T47D (cell line): ENCODE results near the gene PPFIBP2.

ENCODE experiments used
- DNase-seq, 2 experiments: peaks; one replicate each; pipeline versions ENCODE4 v3.0.0 to v3.0.0-alpha.2; 2011 to 2012; ENCODE audit warnings: low read depth in 1 of 2, low spot score in 1 of 2
- JUND ChIP-seq: IDR thresholded peaks from 2 replicates; pipeline ENCODE4 v1.6.1; 2012; ENCODE audit warnings: low read depth
- in situ Hi-C: cut with HindIII; loops from 2 replicates; pipeline ENCODE4 v1.10.0; 2016; ENCODE audit warnings: low sequenced_read_pairs, low pct_unique_long_range_greater_than_20kb

The PPFIBP2 gene

DNA sequence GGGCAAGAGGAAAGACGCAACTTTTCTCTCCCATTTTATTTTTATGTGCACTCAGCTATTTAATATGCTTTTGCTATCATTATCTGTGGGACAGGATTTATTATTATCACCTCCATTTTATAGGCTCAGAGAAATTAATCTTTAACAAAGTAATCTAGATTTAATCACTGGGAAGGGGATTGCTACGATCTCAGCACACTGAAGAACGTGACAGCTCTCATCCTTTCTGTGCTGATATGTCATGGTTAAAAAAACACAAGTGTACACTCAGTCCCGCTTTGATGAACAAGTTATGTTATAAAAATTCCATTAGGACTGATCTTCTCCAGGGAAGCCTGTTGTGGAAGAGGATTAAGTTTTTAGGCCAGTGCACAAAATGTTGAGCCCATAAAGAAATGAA lies 121.9 kb downstream of the PPFIBP2 start:
- no peak for TF ChIP-seq JUND
- no peak for DNase-seq
- in situ Hi-C loops, result no loop called here

DNA sequence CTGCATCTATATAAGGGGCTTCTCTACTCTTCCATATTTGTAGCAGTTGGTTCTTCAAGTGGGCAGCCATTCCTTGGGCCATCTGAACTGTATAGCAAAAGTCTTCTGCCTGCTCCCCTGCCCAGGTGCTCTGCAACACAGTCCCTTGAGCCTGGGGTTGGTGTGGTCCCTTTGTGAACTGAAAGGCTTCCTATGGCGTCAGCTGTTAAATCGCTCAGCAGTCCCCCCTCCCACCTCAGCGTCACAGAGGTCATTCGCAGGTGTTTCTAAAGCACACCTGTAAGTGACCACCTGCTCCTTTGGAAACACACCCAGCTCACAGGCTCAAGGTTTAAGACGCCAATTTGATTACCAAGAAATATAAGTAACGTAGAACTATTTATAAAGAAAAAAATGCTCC lies 122.6 kb downstream of the PPFIBP2 start:
- in situ Hi-C loops, result no loop called here
- no peak for DNase-seq

GRCh38 chr11:7637447-7638157 lies 123.8 kb downstream of the PPFIBP2 start:
- in situ Hi-C loops, result no loop called here
- TF ChIP-seq JUND, result no peak
- no peak for DNase-seq

More for the DNA sequence above, 122.6 kb downstream of the PPFIBP2 start:
- no peak for TF ChIP-seq JUND

- TF ChIP-seq JUND, result no peak
These were observed 125.2 kb downstream of the PPFIBP2 start for GRCh38 chr11:7638710-7639642.

DNA sequence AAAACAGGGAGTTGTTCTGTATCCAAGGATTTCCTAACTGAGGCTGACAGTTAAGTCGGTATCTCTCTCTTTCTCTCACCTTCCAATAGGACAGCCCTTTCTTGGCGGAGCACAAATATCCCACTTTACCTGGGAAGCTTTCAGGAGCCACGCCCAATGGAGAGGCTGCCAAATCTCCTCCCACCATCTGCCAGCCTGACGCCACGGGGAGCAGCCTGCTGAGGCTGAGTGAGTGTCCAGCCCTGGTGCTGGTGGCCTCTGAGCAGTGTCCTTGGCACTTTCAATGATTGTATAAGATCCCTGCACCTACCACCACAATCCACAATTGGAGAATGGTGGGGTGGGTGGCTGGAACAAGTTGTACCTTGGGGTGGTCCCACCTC lies 125.8 kb downstream of the PPFIBP2 start:
- in situ Hi-C loops, result no loop called here
- no peak for TF ChIP-seq JUND
- DNase-seq, result no peak

More at GRCh38 chr11:7638710-7639642, 125.2 kb downstream of the PPFIBP2 start:
- in situ Hi-C loops, result no loop called here
- DNase-seq, result no peak

DNA sequence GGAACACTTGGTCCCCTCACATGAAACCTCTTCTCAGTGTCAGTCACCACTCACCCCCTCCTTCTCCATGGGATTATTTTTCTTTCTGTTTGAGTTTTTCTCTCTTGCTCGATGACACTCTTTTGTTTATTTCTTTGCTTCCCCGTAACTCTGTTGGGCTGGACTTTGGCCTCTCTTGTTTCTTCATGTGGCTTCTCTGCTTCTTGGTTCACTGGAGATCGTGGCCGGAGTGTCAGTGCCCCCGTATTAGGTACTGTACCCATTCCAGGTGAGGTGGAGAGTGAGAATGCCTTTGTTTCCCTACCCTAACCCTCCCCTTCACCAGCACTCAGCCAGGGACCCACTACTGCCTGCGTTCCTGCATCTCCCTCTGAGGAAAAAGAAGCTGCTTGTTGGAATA lies 127.0 kb downstream of the PPFIBP2 start:
- in situ Hi-C loops, result no loop called here
- no peak for DNase-seq
- no peak for TF ChIP-seq JUND

DNA sequence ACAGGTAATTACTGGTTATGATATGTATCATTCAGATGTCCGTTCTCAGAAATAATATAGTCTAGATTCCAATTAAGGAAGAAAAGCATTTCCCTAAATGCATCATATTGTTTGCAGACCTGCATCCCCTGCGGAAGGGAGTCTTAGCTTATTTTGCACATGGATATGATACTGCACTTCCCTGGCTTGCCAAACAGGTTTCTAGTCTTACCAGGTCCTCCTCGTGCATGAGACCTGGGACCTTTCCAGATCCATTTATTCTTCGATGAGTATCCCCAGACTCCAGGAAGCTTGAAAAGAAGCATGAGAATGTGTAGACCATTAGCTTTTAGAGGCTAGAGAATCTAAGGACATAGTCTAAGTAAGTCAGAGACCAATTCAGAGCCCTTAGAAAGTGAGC lies 128.9 kb downstream of the PPFIBP2 start:
- in situ Hi-C loops, result no loop called here
- TF ChIP-seq JUND, result no peak
- peak in 1 of 2 experiments; percentile 46 for DNase-seq

DNA sequence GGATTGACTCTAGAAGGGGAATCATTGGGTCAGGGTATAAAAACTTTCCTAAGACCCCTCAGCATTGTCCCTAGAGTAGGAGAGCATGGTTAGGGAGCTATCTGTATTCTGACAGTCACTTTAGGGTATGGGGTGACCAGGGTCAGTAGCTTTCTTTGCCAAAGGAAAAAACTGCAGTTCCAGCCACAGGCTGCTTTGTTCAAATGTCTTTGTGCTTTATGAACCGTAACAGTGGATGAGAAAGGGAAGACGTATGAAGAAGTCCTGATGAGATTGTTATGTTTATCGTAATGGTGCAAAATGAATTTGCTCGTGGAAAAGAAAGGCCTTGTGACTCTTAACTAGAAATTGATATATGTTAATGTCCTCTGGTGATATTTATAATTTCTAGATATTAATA lies 129.5 kb downstream of the PPFIBP2 start:
- no peak for TF ChIP-seq JUND
- in situ Hi-C loops, result no loop called here
- DNase-seq, result no peak

- DNase-seq, result peak in 1 of 2 experiments; percentile 81
- in situ Hi-C loops, result no loop called here
- no peak for TF ChIP-seq JUND
These were observed 131.4 kb downstream of the PPFIBP2 start for GRCh38 chr11:7645206-7645605.

- in situ Hi-C loops, result no loop called here
- no peak for TF ChIP-seq JUND
- no peak for DNase-seq
These were observed 133.1 kb downstream of the PPFIBP2 start for GRCh38 chr11:7646866-7647265.

DNA sequence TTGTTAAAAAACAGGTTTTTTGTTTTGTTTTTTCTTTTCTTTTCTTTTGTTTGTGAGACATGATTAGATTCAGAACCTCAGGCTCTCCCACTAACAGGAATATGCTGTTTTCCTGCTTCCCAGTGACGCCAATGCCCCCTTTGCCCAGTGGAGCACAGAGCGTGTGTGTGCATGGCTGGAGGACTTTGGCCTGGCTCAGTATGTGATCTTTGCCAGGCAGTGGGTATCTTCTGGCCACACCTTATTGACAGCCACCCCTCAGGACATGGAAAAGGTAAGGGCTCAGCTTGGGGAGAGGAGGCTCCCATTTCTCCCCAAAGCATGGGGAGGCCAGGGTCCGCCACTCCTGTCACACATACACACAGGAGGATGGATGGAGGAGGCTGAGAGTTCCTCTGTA lies 134.5 kb downstream of the PPFIBP2 start:
- no peak for DNase-seq
- in situ Hi-C loops, result no loop called here
- no peak for TF ChIP-seq JUND

GRCh38 chr11:7651140-7651551 lies 137.3 kb downstream of the PPFIBP2 start:
- no peak for TF ChIP-seq JUND
- peak in 1 of 2 experiments; percentile 55 for DNase-seq
- in situ Hi-C loops, result no loop called here

DNA sequence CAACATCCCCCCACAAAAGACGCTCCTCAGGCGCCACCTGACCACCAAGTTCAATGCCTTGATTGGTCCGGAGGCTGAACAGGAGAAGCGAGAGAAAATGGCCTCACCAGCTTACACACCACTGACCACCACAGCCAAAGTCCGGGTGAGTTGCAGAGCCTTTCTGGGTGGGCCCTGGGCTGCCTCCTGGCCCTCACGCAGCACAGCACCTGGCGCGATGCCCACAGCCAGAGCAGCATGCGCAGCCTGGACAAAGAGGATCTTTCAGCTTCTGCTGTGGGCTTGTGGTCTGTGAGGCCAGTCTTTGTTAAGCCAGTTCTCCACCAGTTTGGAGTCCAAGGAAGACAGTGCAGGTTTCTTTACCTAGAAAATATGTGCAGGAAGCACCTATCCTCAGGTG lies 137.9 kb downstream of the PPFIBP2 start:
- DNase-seq, result no peak
- TF ChIP-seq JUND, result no peak
- in situ Hi-C loops, result no loop called here
